HG03442 (cell line): ENCODE data around the gene CHMP4A.
A peak's percentile ranks its signal among the peaks of the same experiment; 100 is the strongest.

ENCODE experiments used
- ATAC-seq: cut with Tn5 transposase; IDR thresholded peaks from one replicate; pipeline ENCODE4 v1.9.1; 2021; ENCODE audit warnings: mild to moderate bottlenecking, moderate library complexity; ENCODE audit not compliant: unreplicated experiment

Gene CHMP4A

DNA sequence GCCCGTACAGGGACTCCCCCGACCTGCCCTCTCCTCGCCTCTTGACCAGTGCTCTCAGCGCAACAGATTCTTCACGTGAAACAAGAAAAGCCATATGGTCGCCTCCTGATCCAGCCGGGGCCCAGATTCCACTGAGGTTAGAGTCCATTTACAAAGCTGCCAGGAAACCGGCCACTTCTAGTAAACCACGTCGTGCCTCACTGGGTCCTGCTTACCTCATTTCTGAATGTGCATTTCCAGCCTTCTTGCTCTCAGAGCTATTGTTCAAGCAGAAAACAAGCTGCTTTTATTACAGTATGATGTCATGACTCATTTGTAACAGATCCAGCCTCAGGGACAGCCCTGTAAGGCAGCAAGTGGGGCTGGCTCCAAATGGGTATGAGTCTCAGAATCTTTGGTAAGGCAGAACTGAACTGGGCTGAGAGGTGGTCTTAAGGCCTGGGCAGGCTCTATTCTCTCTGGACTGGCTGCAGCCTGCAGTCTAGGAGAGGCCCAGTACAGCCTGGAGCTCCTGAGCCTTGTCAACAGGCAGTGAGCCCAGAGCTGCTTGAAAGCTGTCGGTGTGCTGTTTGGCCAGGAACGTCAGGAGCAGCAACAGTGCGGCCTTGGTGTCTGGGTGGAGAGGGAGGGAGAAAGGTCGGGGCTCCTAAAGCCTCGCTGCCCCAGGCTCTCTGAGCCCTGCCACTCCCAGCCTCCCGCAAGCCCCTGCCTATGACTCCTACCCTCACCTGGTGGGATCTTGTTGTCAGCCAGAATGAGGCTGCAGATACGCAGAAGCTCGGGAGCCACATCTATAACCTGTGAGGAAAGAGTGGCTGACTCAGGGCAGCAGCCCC, 33.1 kb downstream of the CHMP4A start:
- ATAC-seq, result no peak

GRCh38 chr14:24179294-24179960, 33.9 kb downstream of the CHMP4A start:
- ATAC-seq, result no peak

GRCh38 chr14:24178399-24179178, 34.7 kb downstream of the CHMP4A start:
- ATAC-seq, result no peak

DNA sequence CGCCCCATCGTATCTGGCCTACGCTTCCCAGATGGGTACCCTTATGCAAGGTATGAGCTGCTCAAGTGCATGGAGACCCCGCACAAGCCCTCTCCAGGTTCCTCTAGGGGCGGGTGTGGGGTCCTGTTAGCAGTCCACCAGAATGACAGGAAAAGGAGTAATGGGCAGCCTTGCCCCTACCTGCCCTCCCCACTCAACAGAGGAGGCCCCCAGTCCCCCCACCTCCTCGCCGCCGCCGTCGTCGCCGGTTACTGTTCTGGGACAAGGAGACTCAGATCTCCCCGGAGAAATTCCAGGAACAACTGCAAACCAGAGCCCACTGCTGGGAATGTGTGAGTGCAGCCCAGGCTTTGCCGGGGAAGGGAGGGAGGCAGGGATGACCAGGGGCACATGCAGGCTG, 35.4 kb downstream of the CHMP4A start:
- no peak for ATAC-seq

GRCh38 chr14:24177041-24177825, 36.1 kb downstream of the CHMP4A start:
- no peak for ATAC-seq

- no peak for ATAC-seq
Observed at GRCh38 chr14:24176599-24176998, 36.7 kb downstream of the CHMP4A start.

DNA sequence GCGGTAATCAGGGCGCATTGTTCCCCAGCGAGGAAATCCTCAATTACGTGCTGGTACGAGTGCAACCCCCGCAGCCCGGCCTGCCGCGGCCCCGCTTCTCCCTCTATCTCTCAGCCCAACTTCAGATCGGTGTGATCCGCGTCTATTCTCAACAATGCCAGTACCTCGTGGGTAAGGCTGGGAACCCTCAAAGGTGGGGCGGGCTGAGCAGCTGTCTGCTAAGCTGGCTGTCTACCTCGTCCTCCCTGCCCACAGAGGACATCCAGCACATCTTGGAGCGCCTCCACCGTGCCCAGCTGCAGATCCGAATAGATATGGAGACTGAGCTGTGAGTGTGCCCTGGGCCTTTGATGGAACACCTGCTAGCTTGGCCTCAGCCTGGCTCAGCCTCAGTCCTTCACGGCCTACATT, 40.4 kb downstream of the CHMP4A start:
- no peak for ATAC-seq

- no peak for ATAC-seq
Observed at GRCh38 chr14:24172261-24172860, 40.9 kb downstream of the CHMP4A start.

- peak; percentile 84 for ATAC-seq
Observed at GRCh38 chr14:24171422-24172260, 41.6 kb downstream of the CHMP4A start, which contains the start of gene REC8. Gene REC8 (plus strand): TSS chr14:24172080. CDS start chr14:24172553, 473 bp downstream.

DNA sequence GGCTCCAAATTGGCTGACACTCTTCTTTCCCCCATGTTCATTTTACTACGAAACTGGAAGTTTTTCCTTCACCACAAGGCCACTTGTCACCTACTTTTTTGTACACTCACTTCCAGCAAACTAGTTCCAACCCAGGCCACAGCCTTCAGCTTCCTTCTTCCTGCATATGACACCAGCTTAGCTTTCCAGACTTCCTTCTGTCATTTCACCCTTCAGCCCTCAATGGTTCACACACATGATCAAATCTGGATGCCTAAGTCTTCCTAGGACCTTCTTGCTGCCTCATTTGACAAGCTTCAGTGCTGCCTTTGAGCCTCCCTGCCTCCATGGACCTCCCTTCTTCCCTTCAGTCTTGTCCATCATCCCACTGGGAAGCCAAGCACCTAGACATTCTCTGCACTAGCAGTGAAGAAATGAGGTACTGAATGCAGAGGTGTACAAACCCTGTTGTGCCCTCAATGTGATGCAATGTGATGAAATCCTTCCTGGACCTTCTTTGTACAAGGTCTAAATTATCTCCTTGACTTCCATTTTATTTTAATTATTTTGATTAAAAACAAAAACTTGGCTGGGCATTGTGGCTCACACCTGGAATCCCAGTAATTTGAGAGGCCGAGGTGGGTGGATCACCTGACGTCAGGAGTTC, 45.7 kb downstream of the CHMP4A start:
- no peak for ATAC-seq

GRCh38 chr14:24165785-24166184, 47.5 kb downstream of the CHMP4A start:
- no peak for ATAC-seq

- no peak for ATAC-seq
Observed at GRCh38 chr14:24164518-24164991, 48.7 kb downstream of the CHMP4A start.

- no peak for ATAC-seq
Observed at GRCh38 chr14:24162093-24162492, 51.2 kb downstream of the CHMP4A start.

- ATAC-seq, result peak; percentile 79
Observed at GRCh38 chr14:24160850-24161804, 52.2 kb downstream of the CHMP4A start, which contains the start of gene IRF9. Gene IRF9 (plus strand): TSS chr14:24161265. CDS start chr14:24162145, 880 bp downstream.

DNA sequence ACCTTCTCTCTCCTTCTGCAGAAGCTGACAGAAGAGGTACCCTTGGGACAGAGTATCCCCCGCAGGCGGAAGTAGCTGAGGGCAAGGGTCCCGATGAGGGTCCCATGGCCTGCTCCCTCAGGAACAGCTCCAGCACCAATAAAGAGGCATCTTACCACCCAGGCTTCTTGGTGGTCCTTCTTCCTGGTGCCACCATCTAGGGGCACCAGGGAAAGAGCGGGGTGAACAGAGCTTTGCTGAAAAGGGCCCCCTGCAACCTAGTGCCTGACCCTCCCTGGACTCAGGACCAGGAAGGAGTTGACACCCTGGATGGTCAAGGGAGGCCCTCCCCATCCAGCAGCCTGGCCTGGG, 52.8 kb downstream of the CHMP4A start:
- no peak for ATAC-seq

- no peak for ATAC-seq
Observed at GRCh38 chr14:24159777-24160498, 53.4 kb downstream of the CHMP4A start.
